ENCODE measurements around the gene RNF19B. TPM values are rescaled to one million over a fixed set of nuclear protein-coding genes. Genes with fewer than 3 reads are reported as not detected.

The RNF19B gene
- total RNA-seq, 1 experiment from 2014 or later, result 15.0 TPM

DNA sequence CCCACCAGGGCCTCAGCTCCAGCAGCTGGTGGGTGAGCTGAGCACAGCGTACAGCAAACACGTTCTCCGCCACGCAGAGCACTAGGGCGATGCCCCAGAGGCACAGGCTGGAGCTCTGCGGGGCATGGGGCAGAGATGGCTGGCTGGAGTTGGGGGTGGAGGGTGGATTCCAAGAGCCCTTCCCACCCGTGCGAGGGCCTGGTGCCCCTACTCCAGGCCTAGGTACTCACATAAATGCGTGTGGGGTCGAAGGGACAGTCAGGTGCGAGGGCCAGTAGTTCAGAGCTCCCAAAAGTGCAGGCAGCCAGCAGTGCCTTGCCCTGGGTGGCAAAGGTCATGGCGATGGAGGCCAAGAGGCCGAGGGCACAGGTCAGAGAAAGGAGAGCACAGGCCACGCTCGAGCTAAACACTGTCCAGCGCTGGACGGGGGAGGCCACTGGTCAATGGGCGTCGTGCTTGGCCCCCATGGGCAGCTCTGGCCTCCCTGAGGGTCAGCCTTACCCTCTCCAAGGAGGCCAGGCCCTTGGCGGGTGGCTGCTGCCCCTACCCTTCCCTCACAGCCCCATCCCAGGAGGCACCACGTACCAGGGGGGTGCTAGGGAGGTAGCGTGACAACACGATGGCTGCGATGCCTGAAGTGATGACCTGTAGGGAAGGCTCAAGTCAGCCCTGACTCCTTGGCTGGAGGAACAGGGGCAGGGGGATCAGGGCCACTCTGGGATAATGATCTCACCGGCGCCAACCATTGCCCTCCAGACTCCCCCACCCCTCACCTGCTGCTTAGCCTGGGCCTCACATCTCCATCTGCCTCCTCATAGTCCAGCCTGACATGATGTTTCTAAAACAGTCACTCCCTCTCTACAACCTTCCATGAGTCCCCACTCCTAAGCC, 69.0 kb downstream of the RNF19B start:
- Histone ChIP-seq H3T11ph (ENCODE audit: low read length) (no peak overlapping the region), H3K79me1 (ENCODE audit: insufficient read depth, low read depth, low read length, poor library complexity, severe bottlenecking) (no peaks in the 10 kb centered on the region), H3K23me2 (ENCODE audit: insufficient read length, low read depth, low read length, poor library complexity, severe bottlenecking) (peaks cover 3% of the 10 kb centered on the region), H4K8ac (replicated peaks; ENCODE audit: insufficient read length, low read depth, low read length) (no peak overlapping the region), H3K4me1 (ENCODE audit: insufficient read depth, low read length) (no peaks in the 10 kb centered on the region), H2BK120ac (ENCODE audit: low read depth, low read length, poor library complexity, severe bottlenecking) (no peak overlapping the region), H3K23ac (ENCODE audit: insufficient read length, low read depth, low read length) (no peak overlapping the region), H3K14ac (ENCODE audit: insufficient read depth, low read length) (no peak overlapping the region), H4K91ac (ENCODE audit: insufficient read length, low read depth, low read length) (no peak overlapping the region), H2BK15ac (ENCODE audit: low read depth, low read length) (no peak overlapping the region), H3K27me3 (ENCODE audit: insufficient read depth, low read length) (peaks cover 12% of the 10 kb centered on the region; the same call in 1 of the 2 replicates), H2AFZ (ENCODE audit: low read length) (no peak overlapping the region), H4K5ac (ENCODE audit: insufficient read length, low read depth, low read length) (no peak overlapping the region), H3K79me2 (ENCODE audit: insufficient read depth, low read length) (no peaks in the 10 kb centered on the region), H2BK5ac (ENCODE audit: insufficient read length, low read length) (no peak overlapping the region), H3K9me3 (ENCODE audit: control insufficient read depth, low read depth, low read length) (no peaks in the 10 kb centered on the region), H3K56ac (ENCODE audit: insufficient read length, low read depth, low read length) (no peak overlapping the region), H3K4me2 (ENCODE audit: insufficient read depth, insufficient read length, low read length) (no peak overlapping the region), H2BK12ac (ENCODE audit: insufficient read length, low read depth, low read length) (no peak overlapping the region), H4K20me1 (ENCODE audit: control insufficient read depth, insufficient read depth, insufficient read length) (peaks cover 3% of the 10 kb centered on the region), H2BK20ac (ENCODE audit: low read depth, low read length, poor library complexity, severe bottlenecking) (no peak overlapping the region), H3K9ac (ENCODE audit: extremely low read depth, insufficient read length, low read length) (no peak overlapping the region), H2AK5ac (ENCODE audit: insufficient read length, low read length) (no peak overlapping the region), H3K27ac (ENCODE audit: insufficient read length, low read depth, low read length) (no peak overlapping the region), H3K18ac (ENCODE audit: insufficient read length, low read depth, low read length) (no peak overlapping the region), H3K4ac (ENCODE audit: low read depth, low read length) (no peak overlapping the region)
- Mint-ChIP-seq H3K4me3 (no peak overlapping the region; a peak in 1 of 5 replicates), H3K27ac (no peak overlapping the region), H3K9me3 (peaks cover 5 to 8% of the 10 kb centered on the region in 2 experiments; a peak in 3 of 5 replicates), H3K36me3 (ENCODE audit: insufficient read depth in 1 of 3, low read depth in 3 of 3) (peaks cover 0 to 9% (median 0%) of the 10 kb centered on the region in 3 experiments; a peak in 2 of 7 replicates), H3K4me1 (peaks cover 10 to 26% of the 10 kb centered on the region in 2 experiments; a peak in 3 of 4 replicates), H3K27me3 (ENCODE audit: low read depth) (peaks cover 74% of the 10 kb centered on the region)
- WGBS (ENCODE audit: extremely low coverage, insufficient read length, low lambda C conversion rate), result no CpG with 5 or more reads among the region's 26 CpGs
- TF ChIP-seq, protein P1, sequence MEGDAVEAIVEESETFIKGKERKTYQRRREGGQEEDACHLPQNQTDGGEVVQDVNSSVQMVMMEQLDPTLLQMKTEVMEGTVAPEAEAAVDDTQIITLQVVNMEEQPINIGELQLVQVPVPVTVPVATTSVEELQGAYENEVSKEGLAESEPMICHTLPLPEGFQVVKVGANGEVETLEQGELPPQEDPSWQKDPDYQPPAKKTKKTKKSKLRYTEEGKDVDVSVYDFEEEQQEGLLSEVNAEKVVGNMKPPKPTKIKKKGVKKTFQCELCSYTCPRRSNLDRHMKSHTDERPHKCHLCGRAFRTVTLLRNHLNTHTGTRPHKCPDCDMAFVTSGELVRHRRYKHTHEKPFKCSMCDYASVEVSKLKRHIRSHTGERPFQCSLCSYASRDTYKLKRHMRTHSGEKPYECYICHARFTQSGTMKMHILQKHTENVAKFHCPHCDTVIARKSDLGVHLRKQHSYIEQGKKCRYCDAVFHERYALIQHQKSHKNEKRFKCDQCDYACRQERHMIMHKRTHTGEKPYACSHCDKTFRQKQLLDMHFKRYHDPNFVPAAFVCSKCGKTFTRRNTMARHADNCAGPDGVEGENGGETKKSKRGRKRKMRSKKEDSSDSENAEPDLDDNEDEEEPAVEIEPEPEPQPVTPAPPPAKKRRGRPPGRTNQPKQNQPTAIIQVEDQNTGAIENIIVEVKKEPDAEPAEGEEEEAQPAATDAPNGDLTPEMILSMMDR (conservative IDR thresholded peaks at IDR 0.05), result no peak
- no peak for DNase-seq

All from H9 (cell line).